DMS53 (cell line): Measurements from ENCODE around the gene PKHD1.

Source experiments
- DNase-seq: peaks from one replicate; lab custom pipeline; 2025; lab: John Stamatoyannopoulos, UW

PKHD1 gene

GRCh38 chr6:52087498-52087999 is at the start of gene PKHD1:
PKHD1 (minus strand) TSS chr6:52087613; CDS start chr6:52084933, 2,680 bp downstream.
- DNase-seq: peak; percentile 86

GRCh38 chr6:52136934-52137467 is 49.6 kb upstream of the PKHD1 start:
- DNase-seq: no peak

- DNase-seq: no peak
Measured at GRCh38 chr6:52136055-52136454, 48.6 kb upstream of the PKHD1 start.

- no peak for DNase-seq
Measured at GRCh38 chr6:52135217-52135616, 47.8 kb upstream of the PKHD1 start.

- DNase-seq: no peak
Measured at GRCh38 chr6:52134011-52134410, 46.6 kb upstream of the PKHD1 start.

GRCh38 chr6:52133324-52133723 is 45.9 kb upstream of the PKHD1 start:
- no peak for DNase-seq

- DNase-seq: no peak
Measured at GRCh38 chr6:52132292-52132691, 44.9 kb upstream of the PKHD1 start.

GRCh38 chr6:52130440-52130839 is 43.0 kb upstream of the PKHD1 start:
- DNase-seq: no peak

GRCh38 chr6:52127957-52128356 is 40.5 kb upstream of the PKHD1 start:
- no peak for DNase-seq

- no peak for DNase-seq
Measured at GRCh38 chr6:52126231-52126630, 38.8 kb upstream of the PKHD1 start.

GRCh38 chr6:52125572-52125971 is 38.2 kb upstream of the PKHD1 start:
- no peak for DNase-seq

- peak; percentile 6 for DNase-seq
Measured at GRCh38 chr6:52125139-52125538, 37.7 kb upstream of the PKHD1 start.

GRCh38 chr6:52124126-52125121 is 37.0 kb upstream of the PKHD1 start:
- DNase-seq: peak; percentile 17

GRCh38 chr6:52123251-52123650 is 35.8 kb upstream of the PKHD1 start:
- no peak for DNase-seq

- no peak for DNase-seq
Measured at GRCh38 chr6:52117352-52117751, 29.9 kb upstream of the PKHD1 start.

- peak; percentile 37 for DNase-seq
Measured at GRCh38 chr6:52116605-52116948, 29.2 kb upstream of the PKHD1 start.

- peak; percentile 41 for DNase-seq
Measured at GRCh38 chr6:52115891-52116604, 28.6 kb upstream of the PKHD1 start.

GRCh38 chr6:52115145-52115741 is 27.8 kb upstream of the PKHD1 start:
- no peak for DNase-seq

GRCh38 chr6:52109171-52109571 is 21.8 kb upstream of the PKHD1 start:
- peak; percentile 35 for DNase-seq

- peak; percentile 28 for DNase-seq
Measured at GRCh38 chr6:52108128-52108527, 20.7 kb upstream of the PKHD1 start.

GRCh38 chr6:52106994-52107393 is 19.6 kb upstream of the PKHD1 start:
- DNase-seq: no peak

- no peak for DNase-seq
Measured at GRCh38 chr6:52104979-52105378, 17.6 kb upstream of the PKHD1 start.
